ENCODE measurements around the gene CMKLR1.

- TF ChIP-seq POLR2AphosphoS5 (IDR thresholded peaks at IDR 0.05; ENCODE audit: insufficient read depth in 1 of 2, low read depth in 1 of 2) (no peak), CTCF (IDR thresholded peaks at IDR 0.05) (no peak)
Measured at GRCh38 chr12:108328420-108328819, 10.7 kb downstream of the CMKLR1 start.
